Nephron progenitor cell (in vitro differentiated cells): ENCODE measurements around the gene CIDEC.

Experiments
- DNase-seq: peaks from one replicate; pipeline ENCODE4 v3.0.0; 2021
- H3K27ac Mint-ChIP-seq: 2 replicates; pipeline ENCODE4 v1.8.0; 2021; ENCODE audit warnings: mild to moderate bottlenecking, moderate library complexity, mixed read lengths
- H3K27me3 Mint-ChIP-seq: 2 replicates; pipeline ENCODE4 v1.8.0; 2021; ENCODE audit warnings: mild to moderate bottlenecking, low read depth, mixed read lengths; ENCODE audit not compliant: poor library complexity
- H3K36me3 Mint-ChIP-seq: 2 replicates; pipeline ENCODE4 v1.8.0; 2021; ENCODE audit warnings: low read depth, mixed read lengths
- H3K4me1 Mint-ChIP-seq: 2 replicates; pipeline ENCODE4 v1.8.0; 2021; ENCODE audit warnings: mixed read lengths
- H3K4me3 Mint-ChIP-seq: 2 replicates; pipeline ENCODE4 v1.8.0; 2021; ENCODE audit warnings: mild to moderate bottlenecking, moderate library complexity, mixed read lengths
- H3K9me3 Mint-ChIP-seq: 2 replicates; pipeline ENCODE4 v1.8.0; 2021; ENCODE audit warnings: mild to moderate bottlenecking, moderate library complexity, mixed read lengths
- CTCF ChIP-seq: fragments of 200-600 bp; sonication (generic); IDR thresholded peaks from 2 replicates; pipeline ENCODE4 v1.5.0; 2021; ENCODE audit warnings: antibody characterized with exemption

CIDEC gene, protein sequence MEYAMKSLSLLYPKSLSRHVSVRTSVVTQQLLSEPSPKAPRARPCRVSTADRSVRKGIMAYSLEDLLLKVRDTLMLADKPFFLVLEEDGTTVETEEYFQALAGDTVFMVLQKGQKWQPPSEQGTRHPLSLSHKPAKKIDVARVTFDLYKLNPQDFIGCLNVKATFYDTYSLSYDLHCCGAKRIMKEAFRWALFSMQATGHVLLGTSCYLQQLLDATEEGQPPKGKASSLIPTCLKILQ

GRCh38 chr3:9879830-9880549 is at the start of gene CIDEC:
Gene CIDEC, minus strand, starts transcription at chr3:9880253. Its CDS starts 1,767 bp downstream, at chr3:9878486.
- no peak for TF ChIP-seq CTCF
- H3K9me3 Mint-ChIP-seq: no peaks in the 10 kb centered on the region
- DNase-seq: no peak
- H3K27me3 Mint-ChIP-seq: peaks cover 19% of the 10 kb centered on the region
- H3K36me3 Mint-ChIP-seq: no peaks in the 10 kb centered on the region
- H3K4me3 Mint-ChIP-seq: no peak within 1 kb of the TSS
- H3K27ac Mint-ChIP-seq: no peak within 1 kb of the TSS
- H3K4me1 Mint-ChIP-seq: peaks cover 8% of the 10 kb centered on the region

DNA sequence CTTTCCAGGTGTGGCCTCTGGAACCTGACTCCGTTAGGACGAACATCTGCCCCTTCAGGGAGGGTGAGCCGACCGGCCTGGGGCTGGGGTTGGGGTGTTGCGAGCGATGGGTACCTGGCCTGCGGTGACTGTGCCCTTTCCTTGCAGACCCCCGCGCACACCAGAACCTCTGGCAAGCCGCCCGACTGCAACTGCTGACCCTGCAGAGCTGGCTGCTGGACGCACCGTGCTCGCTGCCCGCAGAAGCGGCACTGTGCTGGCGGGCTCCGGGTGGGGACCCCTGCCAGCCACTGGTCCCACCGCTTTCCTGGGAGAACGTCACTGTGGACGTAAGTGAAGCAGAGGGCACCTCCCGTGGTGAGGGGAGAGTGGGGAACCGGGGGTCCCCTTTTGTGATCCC is 48.1 kb upstream of the CIDEC start:
- Mint-ChIP-seq H3K36me3 (peaks cover 10% of the 10 kb centered on the region), H3K4me3 (no peak overlapping the region), H3K27me3 (peaks cover 20% of the 10 kb centered on the region), H3K27ac (no peak overlapping the region), H3K9me3 (no peaks in the 10 kb centered on the region), H3K4me1 (no peaks in the 10 kb centered on the region)
- TF ChIP-seq CTCF: no peak
- DNase-seq: no peak

- Mint-ChIP-seq H3K4me3 (no peak overlapping the region), H3K27me3 (peaks cover 14% of the 10 kb centered on the region), H3K27ac (no peak overlapping the region), H3K9me3 (no peaks in the 10 kb centered on the region), H3K4me1 (peaks cover 24% of the 10 kb centered on the region), H3K36me3 (no peaks in the 10 kb centered on the region)
- no peak for DNase-seq
- TF ChIP-seq CTCF: no peak
These were observed 38.4 kb upstream of the CIDEC start for GRCh38 chr3:9918261-9919038.

DNA sequence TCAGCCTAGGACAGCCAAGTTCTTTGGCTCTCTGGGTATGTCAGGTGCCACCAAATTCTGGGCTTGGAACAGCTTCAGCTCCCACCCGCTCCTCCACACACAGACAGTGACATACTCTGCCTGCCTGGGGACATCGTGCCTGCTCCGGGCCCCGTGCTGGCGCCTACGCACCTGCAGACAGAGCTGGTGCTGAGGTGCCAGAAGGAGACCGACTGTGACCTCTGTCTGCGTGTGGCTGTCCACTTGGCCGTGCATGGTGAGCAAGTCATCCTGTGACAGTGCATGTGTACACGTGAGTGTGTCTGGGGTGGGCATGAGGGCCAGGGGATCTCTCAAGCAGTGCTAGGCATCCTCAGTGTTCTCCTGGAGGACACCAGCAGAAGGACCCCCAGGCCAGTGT is 37.8 kb upstream of the CIDEC start:
- peaks cover 24% of the 10 kb centered on the region for H3K4me1 Mint-ChIP-seq
- no peak overlapping the region for H3K27ac Mint-ChIP-seq
- DNase-seq: no peak
- no peaks in the 10 kb centered on the region for H3K36me3 Mint-ChIP-seq
- TF ChIP-seq CTCF: no peak
- peak overlapping the region; percentile 62 for H3K4me3 Mint-ChIP-seq
- peaks cover 14% of the 10 kb centered on the region for H3K27me3 Mint-ChIP-seq
- H3K9me3 Mint-ChIP-seq: no peaks in the 10 kb centered on the region

DNA sequence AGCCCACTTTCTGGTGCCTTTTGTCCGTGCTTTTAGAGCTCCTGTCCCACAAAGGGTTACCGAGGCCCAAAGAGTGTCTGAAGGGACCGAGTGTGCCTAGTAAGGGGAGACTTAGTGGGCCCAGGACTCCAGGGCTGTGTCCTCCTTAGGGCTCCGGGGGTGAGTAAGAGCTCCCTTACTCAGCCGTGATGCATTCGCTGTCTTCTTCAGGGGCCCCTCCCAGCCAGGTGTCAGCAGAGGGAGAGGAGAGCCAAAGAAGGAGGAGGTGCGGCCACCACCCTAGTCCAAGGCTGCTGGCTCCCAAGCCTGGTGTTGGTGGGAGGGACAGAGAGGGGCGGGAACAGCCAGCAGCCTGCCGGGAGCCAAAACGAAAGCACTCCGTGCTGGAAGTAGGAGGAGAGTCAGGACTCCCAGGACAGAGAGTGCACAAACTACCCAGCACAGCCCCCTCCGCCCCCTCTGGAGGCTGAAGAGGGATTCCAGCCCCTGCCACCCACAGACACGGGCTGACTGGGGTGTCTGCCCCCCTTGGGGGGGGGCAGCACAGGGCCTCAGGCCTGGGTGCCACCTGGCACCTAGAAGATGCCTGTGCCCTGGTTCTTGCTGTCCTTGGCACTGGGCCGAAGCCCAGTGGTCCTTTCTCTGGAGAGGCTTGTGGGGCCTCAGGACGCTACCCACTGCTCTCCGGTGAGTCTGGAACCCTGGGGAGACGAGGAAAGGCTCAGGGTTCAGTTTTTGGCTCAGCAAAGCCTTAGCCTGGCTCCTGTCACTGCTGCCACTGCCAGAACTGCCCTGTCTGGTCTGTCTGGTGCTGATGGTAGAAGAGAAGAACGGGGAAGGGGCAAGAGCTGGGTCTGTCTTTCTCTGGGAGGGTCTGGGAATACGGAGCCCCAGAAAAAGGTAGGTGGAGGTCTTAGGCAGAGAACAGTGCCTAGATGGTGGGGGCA is 37.0 kb upstream of the CIDEC start, which contains the start of gene IL17RC:
Gene IL17RC (plus strand): TSS at position 365 of the 947 bp plus-strand sequence. CDS start 218 bp downstream, at position 583.
- Mint-ChIP-seq H3K36me3 (no peaks in the 10 kb centered on the region), H3K9me3 (no peaks in the 10 kb centered on the region), H3K27me3 (peaks cover 8% of the 10 kb centered on the region), H3K4me3 (peak within 1 kb of the TSS; percentile 86), H3K4me1 (peaks cover 29% of the 10 kb centered on the region), H3K27ac (no peak within 1 kb of the TSS)
- peak; percentile 73 for DNase-seq
- no peak for TF ChIP-seq CTCF
